Measurements from ENCODE around the gene TAOK2.

Gene TAOK2

DNA sequence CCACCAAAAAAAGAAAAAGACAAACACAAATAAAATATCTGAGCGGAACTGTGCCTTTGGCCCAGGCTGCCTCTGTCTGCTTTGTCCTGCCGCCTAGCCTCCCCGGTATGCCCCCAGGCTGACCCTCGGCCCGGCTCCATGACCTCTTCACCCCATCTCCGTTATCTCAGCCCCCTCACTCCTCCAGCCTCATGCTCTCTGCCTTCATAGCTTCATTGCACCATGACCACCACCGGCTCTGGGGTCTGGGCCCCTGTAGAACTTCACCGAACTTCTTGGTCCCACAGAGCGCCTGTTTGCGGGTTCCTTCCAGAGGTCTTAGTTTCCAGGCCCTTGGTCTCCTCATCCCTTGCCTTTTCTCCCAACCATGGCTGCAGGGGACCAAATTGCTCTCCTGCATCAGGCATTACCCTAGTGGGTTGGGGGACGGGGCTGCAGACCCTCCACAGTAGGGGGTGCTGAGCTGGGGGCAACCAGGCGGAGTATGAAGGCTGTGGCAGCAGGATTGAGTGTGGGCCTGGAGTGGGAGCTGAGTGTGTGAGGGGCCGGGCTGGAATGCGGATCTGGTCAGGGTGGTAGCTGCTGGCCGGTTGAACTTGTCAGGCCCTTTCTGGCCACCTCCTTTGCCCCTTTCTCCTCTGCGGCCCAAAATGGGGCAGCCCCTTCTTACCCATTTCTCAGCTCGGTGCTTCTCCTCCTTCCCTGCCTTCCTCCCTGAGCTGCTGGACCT lies 14.8 kb downstream of the TAOK2 start:
- no peak for DNase-seq

DNA sequence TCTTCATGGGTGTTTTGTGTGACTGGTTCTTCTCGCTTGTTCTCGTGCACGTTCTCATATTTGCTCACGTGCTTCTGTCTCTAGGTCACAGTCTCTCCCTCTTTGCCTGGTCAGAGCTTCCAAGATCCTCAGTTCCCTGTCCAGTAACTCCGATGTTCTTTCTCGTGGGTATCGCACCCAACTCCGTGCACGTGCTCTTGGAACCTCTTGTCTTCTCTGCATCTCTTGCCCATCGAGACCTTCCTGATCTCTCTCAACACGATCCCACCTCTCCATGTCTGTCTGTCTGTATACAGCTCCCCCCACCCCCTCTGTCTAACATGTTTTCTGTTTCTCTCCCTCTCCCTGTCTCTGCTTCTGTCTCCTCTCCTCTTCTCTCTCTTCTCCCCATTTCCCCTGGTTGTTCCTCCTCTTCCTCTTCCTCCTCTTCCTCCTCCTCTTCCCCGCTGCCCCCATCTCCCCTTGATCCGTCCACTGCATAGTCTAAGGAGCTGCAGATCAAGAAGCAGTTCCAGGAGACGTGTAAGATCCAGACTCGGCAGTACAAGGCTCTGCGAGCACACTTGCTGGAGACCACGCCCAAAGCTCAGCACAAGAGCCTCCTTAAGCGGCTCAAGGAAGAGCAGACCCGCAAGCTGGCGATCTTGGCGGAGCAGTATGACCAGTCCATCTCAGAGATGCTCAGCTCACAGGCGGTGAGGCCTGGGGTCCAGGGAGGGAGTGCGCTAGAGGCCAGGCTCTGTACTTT lies 15.6 kb downstream of the TAOK2 start:
- no peak for DNase-seq

DNA sequence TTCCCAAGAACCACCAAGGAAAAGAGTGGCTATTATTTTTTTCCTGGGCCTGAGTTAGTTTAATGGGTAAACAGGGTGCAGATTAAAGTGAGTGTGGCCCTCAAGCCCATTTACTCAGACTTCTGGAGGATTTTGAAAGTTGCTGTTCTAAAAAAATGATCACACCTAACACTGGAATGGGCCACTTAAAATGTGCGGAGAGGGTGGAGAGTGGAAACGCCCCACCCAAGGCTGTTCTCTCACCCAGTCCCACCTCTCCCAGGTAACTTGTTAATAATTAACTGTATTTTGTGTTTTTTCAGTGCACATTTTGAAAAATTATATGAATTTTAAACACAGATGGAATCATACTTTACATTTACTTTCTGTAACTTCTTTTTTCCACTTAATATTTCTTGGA lies 16.4 kb downstream of the TAOK2 start:
- DNase-seq: no peak

DNA sequence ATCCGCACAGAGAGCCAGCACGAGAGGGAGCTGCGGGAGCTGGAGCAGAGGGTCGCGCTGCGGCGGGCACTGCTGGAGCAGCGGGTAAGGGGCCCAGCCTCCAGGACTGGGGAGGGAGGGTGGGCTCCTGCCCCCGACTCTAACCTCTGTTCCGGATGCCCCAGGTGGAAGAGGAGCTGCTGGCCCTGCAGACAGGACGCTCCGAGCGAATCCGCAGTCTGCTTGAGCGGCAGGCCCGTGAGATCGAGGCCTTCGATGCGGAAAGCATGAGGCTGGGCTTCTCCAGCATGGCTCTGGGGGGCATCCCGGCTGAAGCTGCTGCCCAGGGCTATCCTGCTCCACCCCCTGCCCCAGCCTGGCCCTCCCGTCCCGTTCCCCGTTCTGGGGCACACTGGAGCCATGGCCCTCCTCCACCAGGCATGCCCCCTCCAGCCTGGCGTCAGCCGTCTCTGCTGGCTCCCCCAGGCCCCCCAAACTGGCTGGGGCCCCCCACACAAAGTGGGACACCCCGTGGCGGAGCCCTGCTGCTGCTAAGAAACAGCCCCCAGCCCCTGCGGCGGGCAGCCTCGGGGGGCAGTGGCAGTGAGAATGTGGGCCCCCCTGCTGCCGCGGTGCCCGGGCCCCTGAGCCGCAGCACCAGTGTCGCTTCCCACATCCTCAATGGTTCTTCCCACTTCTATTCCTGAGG lies 17.4 kb downstream of the TAOK2 start:
- no peak for DNase-seq

DNA sequence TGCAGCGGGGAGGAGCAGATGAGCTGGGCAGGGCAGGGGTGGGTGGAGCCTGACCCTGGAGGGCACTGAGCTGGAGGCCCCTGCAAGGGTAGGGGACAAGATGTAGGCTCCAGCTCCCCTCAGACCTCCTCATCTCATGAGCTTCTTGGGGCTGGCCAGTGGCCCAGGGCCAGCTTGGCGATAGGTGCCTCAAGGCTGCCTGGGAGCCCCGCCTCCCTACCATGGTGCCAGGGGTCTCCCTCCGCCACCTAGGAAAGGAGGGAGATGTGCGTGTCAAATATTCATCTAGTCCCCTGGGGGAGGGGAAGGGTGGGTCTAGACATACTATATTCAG lies 17.9 kb downstream of the TAOK2 start:
- no peak for DNase-seq

DNA sequence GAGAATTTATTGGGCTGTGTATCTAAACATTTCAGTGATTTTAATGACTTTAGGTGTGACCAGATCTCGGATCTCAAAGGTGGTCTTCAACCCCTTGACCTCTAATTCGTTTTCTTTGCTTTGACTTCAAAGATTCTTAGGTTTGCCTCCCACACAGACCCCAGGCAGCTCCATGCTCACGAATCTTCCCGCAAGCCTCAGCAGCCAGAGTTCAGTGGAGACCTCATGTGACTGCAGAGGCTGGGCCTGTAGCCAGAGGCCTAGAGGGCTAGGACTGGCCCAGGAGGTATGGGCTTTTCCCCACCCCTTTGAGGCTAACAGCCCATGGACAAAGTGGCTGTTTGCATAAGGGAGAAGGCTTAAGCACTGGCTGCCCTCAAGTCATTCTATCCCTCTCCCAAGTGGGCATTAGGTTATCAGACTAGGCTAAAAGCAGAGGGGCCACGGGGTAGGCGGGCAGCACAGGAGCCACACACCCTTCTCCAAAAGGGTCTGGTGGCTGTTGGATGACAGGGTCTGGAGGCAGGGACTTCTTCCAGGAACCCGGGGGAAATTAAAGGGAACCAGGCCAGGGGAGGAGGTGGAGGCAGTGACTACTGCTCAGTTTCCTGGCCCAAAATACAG lies 18.8 kb downstream of the TAOK2 start:
- no peak for DNase-seq

DNA sequence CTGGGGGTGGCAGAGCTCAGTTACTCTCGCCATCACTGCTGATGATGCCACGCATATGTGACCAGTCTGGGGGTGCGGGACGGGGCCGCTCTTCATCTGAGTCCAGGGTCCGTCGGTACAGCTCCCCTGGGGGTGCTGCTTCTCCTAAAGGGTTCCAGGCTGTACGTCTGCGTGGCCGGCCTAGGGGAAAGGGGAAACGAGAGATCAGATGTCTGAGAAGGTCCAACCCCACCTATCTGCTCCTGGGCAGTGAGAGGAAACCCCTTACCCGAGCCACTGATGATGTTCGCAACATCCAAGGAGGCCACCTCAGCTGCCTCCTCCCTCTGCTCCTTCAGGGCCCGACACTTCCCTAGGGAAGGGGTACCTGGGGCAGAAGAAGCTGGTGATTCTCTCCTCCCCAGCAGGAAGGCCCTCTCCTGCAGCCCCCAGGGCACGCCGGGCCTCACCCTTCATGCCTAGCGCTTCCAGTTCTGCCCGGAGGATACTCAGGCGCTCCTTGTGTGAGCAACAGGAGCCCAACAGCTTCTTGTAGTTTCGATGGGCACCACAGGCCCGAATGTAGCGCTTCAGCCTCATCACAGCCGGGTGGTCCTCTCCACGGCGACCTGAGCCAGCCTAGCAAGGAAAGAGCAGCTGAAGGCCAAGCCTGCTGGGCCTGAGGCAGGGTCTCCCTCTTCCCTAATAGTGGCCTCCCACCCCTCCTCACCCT lies 19.7 kb downstream of the TAOK2 start:
- no peak for DNase-seq

DNA sequence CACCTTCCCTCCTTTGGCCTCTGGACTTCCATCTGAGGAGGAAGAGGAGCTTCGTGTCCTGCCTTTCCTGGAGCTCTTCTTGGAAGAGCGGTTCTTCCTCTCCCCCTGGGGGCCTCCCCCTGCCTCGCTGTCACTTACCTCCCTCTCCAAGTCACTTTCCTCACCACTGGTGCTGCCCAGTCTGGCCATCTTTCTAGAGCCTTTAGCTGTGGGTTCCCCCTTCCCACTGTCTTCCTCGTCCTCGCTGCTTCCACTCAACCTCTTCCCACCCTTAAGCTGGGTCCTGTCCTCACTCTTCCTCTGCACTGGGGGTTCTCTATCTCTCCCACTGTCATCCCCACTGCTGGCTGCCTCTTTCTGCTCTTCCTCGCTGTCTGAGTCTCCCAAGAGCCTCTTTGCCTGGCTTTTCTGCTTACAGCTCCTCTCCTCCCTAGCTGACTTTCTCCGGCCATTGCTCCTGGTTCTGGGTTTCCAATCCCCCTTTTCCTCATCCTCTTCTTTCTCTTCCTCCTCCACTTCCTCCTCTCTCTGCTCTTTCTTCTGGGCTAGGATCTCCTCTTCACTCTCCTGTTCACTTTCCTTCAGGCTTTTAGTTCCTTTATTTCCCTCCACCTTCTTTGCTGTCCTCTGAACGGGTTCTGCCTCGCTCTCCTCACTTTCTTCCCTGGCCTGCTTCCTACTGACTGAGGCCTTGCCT lies 20.4 kb downstream of the TAOK2 start:
- no peak for DNase-seq

DNA sequence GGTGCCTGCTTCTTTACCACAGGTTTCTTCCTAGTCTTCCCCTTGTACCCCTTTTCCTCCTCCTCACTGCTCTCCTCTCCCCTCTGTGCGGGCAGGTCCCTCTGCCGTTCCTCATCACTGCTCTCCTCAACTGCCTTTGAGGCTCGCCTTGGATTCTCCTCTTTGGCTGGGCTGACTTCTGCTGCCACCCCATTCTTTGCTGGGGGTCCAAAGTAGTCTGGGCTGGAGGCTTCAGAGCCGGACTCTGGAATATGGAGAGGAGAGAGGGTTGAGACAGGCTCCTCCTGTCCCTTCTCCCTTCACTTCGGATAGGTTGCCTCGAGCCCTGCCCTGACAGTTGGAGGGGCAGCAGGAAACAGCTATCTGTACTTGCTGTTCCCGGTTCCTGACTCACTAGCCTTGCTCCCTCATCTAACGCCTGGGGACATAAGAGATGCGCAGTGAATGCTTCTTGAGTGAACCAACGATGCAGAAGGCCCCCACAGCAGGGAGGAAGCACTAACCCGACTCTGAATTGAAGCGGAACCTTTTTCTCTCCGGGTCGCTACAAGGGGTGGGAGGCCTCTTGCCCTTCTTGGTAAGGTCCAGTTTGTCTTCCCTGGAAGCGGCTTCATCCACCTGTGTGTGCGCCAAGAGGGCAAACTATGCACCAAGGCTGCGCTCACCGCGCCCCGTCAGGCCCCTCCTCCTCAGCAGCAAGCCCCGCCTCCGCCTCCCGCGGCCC lies 21.1 kb downstream of the TAOK2 start:
- no peak for DNase-seq

DNA sequence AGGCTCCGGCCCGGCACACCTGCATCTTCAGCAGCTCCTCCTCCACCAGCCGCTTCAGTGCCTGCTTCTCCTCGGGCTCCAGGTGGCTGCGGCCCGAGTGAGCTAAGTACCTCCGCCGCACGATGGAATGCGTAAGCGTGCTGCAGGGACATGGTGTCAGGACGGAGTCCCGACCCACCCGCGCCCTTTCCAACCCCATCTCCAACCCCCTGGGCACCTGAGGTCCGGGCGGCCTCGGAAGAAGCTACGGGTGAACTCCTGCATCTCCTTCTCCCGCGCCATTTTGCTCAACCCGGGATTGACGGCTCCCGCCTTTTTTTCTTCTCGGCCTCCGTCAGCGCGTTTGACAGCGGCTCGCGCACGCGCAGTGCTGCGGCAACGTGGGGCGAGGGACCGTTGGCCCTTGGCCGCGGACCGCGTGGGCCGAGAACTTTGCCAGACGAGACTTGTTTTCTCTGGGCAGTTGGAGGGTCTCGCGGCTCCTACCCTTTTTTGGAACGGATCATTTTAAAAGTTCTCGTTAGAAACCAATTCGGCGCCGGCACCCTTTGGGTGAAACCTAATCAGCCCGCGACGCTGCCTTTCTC lies 21.7 kb downstream of the TAOK2 start, which contains the start of gene HIRIP3:
Gene HIRIP3, minus strand, starts transcription at position 294 of the 587 bp plus-strand sequence. Its CDS starts 12 bp downstream, at position 282.
- peak; percentile 82 for DNase-seq

DNA sequence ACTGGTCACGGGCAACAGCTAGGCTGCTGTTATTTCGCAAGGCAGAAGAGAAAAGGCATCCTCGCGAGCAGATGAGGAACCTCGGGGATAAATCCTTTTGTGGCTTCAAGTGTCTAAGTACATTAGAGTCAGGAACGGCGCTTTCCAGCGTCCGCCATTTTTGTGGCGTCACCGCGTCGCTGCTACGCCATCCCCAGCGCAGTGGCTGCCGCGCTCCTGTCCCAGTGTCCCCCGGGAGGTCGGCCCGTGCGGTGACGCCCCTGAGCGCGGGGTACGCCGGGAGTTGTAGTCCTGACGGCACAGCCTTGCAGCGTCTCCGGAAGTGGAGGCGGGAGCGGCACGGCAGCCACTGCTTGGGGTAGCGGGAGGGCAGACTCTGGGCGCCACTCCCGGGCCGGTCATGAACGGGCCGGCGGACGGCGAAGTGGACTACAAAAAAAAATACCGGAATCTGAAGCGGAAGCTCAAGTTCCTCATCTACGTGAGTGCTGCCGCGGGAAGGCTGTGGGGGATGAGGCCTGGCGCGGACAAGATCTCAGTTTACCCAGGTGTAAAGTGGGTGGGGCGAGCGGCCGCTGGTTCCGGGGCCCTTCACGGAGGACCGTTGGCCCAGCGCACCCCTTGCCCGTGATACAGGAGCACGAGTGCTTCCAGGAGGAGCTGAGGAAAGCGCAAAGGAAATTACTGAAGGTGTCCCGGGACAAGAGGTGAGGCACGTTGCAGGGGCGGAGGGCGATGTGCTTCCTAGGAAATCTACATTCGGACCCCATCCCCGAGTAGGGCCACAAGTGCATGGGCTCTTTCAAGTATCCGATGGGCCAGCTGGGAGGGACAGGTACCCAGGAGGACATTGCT lies 22.5 kb downstream of the TAOK2 start, which contains the start of gene INO80E:
Gene INO80E, plus strand, starts transcription at position 331 of the 855 bp plus-strand sequence. Its CDS starts 70 bp downstream, at position 401.
- peak; percentile 98 for DNase-seq

DNA sequence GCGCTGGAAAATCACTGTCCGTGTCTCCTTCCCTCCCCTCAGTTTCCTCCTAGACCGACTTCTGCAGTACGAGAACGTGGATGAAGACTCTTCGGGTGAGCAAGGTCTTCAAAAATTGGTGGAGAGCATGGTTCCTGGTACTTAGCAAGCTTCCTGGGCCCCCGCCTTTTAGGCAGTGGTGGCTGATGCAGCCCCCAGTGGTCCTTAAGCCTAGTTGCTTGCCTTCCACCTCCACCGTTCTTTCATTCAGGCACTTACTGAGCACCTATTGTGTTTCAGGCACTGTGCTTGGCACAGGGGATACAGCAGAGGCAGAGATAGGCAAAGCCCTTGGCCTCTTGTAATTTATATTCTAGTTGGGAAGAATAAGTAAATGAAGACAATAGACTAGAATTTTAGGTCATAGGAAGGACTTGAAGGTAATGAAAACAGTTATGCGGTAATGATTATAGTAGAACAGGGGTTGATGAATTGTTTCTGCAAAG lies 23.1 kb downstream of the TAOK2 start:
- no peak for DNase-seq

DNA sequence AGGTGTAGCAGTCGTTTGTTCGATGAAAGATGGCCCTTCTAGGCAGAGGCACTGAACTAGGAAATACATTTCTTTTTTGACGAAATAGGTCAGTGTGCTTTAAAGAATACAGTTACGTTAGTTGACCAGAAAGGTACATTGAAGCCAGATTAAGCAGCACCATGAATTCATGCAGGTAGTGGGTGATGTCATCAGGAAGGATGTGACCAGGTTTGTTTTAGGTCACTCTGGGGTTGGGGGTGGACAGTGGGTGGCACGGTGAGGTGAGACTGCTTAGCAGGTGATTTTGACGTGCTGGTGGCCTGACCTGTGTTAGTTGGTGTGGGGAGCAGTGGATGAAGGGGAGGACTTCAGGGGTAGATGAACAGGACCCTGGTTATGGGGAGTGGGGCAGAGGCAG lies 25.9 kb downstream of the TAOK2 start:
- no peak for DNase-seq

DNA sequence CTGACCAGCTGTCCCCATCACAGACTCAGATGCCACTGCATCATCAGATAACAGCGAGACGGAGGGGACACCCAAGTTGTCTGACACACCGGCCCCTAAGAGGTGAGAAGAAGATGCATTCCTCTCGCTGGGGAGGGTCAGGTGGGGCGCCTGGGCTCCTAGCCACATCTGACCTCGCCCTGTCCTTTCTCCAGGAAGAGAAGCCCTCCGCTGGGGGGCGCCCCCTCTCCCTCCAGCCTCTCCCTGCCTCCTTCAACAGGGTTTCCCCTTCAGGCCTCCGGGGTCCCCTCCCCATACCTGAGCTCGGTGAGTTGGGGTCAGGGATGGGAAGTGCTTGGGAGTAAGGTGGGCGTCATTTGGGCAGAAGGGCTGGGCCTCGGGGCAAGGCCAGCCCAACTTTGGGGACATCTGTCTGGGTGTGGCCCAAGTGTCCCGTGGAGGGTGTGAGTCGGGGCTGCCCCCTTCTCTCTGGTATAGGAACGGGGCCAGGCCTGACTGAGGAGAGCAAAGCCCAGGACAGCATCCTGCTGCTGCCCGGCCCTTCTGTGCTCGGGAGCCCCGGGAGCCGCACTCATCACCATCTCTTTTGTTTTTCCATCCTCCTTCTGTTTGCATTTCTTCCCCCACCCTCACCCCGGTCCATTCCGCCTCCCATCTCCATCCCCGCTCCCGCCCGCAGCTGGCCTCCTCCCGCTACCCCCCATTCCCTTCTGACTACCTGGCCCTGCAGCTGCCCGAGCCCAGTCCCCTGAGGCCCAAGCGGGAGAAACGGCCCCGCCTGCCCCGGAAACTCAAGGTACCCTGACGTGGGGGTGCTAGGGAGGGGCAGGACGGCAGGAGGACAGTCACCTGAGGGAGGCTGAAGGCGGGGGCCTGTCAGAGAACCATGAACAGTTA lies 27.3 kb downstream of the TAOK2 start:
- DNase-seq: no peak

DNA sequence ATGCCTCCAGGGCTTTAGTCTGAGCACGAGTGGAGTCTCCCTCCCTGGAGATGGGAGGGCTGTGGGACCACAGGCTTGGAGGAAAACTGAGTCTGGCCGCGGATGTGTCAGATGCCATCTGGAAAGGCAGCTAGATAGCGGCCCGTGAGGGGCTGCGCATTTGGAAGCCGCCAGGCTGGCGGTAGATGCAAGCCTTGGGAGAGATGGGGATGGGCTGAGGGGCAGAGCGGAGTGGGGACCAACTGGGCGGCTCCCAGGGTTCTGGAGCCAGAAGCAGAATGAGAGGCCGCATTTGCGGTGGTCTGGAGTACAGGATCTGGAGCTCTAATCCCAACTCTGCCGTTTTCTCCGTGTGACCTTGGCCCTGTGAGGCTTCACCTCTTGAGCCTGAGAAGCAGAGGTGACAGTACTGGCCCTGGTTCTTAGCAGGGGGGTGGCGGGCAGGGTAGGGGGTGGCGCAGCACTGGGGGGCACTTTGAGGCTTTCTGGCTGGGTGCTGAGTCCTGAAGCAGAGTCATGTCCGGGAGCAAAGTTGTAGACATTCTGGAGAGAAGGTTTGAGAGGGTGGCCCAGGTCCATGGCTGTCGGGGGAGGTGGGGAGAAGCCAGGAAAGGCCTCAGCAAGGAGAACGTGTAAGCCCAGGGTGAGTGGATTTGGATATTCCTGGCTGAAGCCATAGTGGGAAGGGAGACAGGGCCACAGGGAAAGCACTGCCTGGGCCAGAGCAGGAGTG lies 29.1 kb downstream of the TAOK2 start:
- no peak for DNase-seq

DNA sequence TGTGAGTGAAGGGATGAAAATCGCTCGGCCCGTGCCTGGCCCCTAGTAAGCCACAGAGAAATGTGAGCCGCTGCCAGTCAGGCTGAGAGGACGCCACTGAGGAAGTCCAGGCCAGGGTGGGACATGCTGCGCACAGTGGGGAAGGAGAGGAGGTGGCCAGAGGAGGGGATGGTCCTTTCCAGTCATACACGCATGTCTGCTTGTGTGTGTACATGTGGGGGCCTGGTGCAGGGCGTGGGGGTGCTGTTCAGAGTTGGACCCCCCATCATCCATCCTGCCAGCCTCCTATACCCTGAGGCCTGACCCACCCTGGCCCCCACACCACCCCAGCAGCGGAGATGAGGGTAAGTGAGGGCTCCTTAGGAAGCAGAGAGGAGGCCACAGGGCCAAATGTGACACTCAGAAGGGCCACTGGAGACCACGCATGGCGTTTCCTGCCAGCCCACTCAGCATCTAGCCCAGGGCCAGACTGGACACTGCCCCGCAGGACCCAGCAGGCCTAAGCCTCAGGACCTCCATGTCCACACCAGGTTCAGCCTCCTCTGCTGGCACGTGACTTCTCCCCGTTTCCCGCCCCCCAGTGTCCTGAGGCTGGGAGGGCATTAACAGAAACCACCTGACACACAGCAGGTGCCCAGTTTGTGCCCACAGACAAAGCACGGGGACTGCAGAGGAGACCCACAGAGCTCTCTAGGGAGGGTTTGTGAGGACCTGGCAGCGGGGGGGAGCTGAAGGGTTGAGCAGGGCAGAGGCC lies 30.2 kb downstream of the TAOK2 start:
- DNase-seq: no peak

DNA sequence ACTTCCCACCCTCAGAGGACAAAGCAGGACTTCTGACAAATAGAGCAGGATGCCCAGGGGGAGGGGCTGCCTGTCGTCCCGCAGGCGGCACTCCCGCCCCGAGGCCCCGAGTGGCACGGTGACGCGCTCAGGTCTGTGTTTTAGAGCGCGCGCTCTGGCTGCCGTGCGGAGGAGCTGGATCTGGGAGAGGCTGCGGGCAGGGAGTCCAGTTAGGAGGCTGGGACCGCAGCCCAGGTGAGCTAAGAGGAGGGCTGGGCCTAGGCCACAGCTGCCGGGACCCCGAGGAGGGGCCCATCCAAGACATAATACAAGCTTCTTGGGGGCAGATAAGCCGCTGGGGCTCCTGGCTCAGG lies 30.7 kb downstream of the TAOK2 start:
- DNase-seq: no peak

Measured in 8988T (cell line).